Liver (tissue), 9 donors: ENCODE data around the gene SLC49A3. TPM values are rescaled to one million over a fixed set of nuclear protein-coding genes. Genes with fewer than 3 reads are reported as not detected.

Source experiments
- DNase-seq: peaks from one replicate; pipeline ENCODE4 v3.0.0-alpha.2; 2017; ENCODE audit warnings: low spot score
- H3K27ac ChIP-seq, 2 donors: one replicate each; pipeline ENCODE4 v1.7.0; 2013; ENCODE audit warnings: inconsistent platforms in 2 of 2, low read length in 2 of 2, control low read depth in 1 of 2, low read depth in 1 of 2, mild to moderate bottlenecking in 1 of 2
- H3K27me3 ChIP-seq, 4 donors: one replicate each; pipeline versions ENCODE4 v1.6.1 to v1.7.0; 2013; ENCODE audit warnings: low read length in 3 of 4, inconsistent platforms in 1 of 4, mild to moderate bottlenecking in 1 of 4, moderate library complexity in 1 of 4; ENCODE audit not compliant: control insufficient read depth in 4 of 4, insufficient read depth in 4 of 4
- H3K36me3 ChIP-seq, 4 donors: one replicate each; pipeline versions ENCODE4 v1.6.1 to v1.7.0; 2013; ENCODE audit warnings: low read length in 3 of 4, mild to moderate bottlenecking in 3 of 4, low read depth in 1 of 4, moderate library complexity in 1 of 4; ENCODE audit not compliant: control insufficient read depth in 4 of 4, insufficient read depth in 3 of 4
- H3K4me1 ChIP-seq, 4 donors: one replicate each; pipeline versions ENCODE4 v1.6.1 to v1.7.0; 2013; ENCODE audit warnings: low read length in 3 of 4, mild to moderate bottlenecking in 3 of 4, moderate library complexity in 1 of 4; ENCODE audit not compliant: control insufficient read depth in 4 of 4, insufficient read depth in 4 of 4
- H3K4me3 ChIP-seq, 3 donors: one replicate each; pipeline versions ENCODE4 v1.6.1 to v1.7.0; 2013; ENCODE audit warnings: low read length in 3 of 3, control low read depth in 1 of 3, low read depth in 1 of 3, mild to moderate bottlenecking in 1 of 3
- H3K9ac ChIP-seq, 2 donors: one replicate each; pipeline ENCODE4 v1.7.0; 2013; ENCODE audit warnings: low read length in 2 of 2, mild to moderate bottlenecking in 2 of 2, moderate library complexity in 2 of 2, control low read depth in 1 of 2, low read depth in 1 of 2
- H3K9me3 ChIP-seq, 4 donors: one replicate each; pipeline versions ENCODE4 v1.6.1 to v1.7.0; 2013; ENCODE audit warnings: low read length in 3 of 4; ENCODE audit not compliant: control insufficient read depth in 4 of 4
- EGR1 ChIP-seq, 2 donors: IDR thresholded peaks; 2 replicates each; pipeline ENCODE4 v1.6.1; 2016 to 2018; ENCODE audit warnings: antibody characterized with exemption in 2 of 2, low read depth in 2 of 2
- FOXA1 ChIP-seq: IDR thresholded peaks from 2 replicates; pipeline ENCODE4 v1.6.1; 2016; ENCODE audit warnings: antibody characterized with exemption
- FOXA2 ChIP-seq: IDR thresholded peaks from 2 replicates; pipeline ENCODE4 v1.6.1; 2016; ENCODE audit warnings: antibody characterized with exemption
- GABPA ChIP-seq, 2 donors: IDR thresholded peaks in 1 of 2; conservative IDR thresholded peaks in 1 of 2; 2 replicates each; pipeline ENCODE4 v1.6.1; 2016; ENCODE audit warnings: antibody characterized with exemption in 2 of 2, mild to moderate bottlenecking in 1 of 2, moderate library complexity in 1 of 2
- HNF4A ChIP-seq, 2 donors: conservative IDR thresholded peaks; 2 replicates each; pipeline ENCODE4 v1.6.1; 2016; ENCODE audit warnings: antibody characterized with exemption in 2 of 2, mild to moderate bottlenecking in 2 of 2
- HNF4G ChIP-seq: IDR thresholded peaks from 2 replicates; pipeline ENCODE4 v1.6.1; 2016; ENCODE audit warnings: antibody characterized with exemption
- NR2F2 ChIP-seq: IDR thresholded peaks from 2 replicates; pipeline ENCODE4 v1.6.1; 2016; ENCODE audit warnings: antibody characterized with exemption
- RAD21 ChIP-seq, 2 donors: IDR thresholded peaks; 2 replicates each; pipeline ENCODE4 v1.6.1; 2016; ENCODE audit warnings: antibody characterized with exemption in 2 of 2, mild to moderate bottlenecking in 2 of 2
- RXRA ChIP-seq, 2 donors: IDR thresholded peaks; 2 replicates each; pipeline ENCODE4 v1.6.1; 2017 to 2018; ENCODE audit warnings: antibody characterized with exemption in 2 of 2, mild to moderate bottlenecking in 1 of 2
- SP1 ChIP-seq: IDR thresholded peaks from 2 replicates; pipeline ENCODE4 v1.6.1; 2018; ENCODE audit warnings: antibody characterized with exemption, mild to moderate bottlenecking
- TAF1 ChIP-seq: conservative IDR thresholded peaks from 2 replicates; pipeline ENCODE4 v1.6.1; 2016; ENCODE audit warnings: antibody characterized with exemption, mild to moderate bottlenecking
- YY1 ChIP-seq: IDR thresholded peaks from 2 replicates; pipeline ENCODE4 v1.6.1; 2016; ENCODE audit warnings: antibody characterized with exemption, mild to moderate bottlenecking
- WGBS: extraction: QIAGEN DNeasy Blood & Tissue Kit; methylation state at CpG from one replicate; pipeline ENCODE4 v1.1.7; 2013; 5-methylcytosine and 5-hydroxymethylcytosine counted together
- polyA plus RNA-seq, 2 donors: library from polyadenylated mRNA; stranded (reverse) in 1 of 2; unstranded in 1 of 2; fragments of 200-250 nt in 1 of 2; fragments of >200 nt in 1 of 2; fragmentation: Nextera tagmentation in 1 of 2; extraction: Ambion mirVana in 1 of 2; gene quantifications; one replicate each; pipeline versions ENCODE4 v1.2.1 to v1.2.3, GENCODE V29; 2013 to 2015
- total RNA-seq, 2 donors: library from RNA; depleted of rRNA; stranded (reverse); fragments of >200 nt; gene quantifications; one replicate each; pipeline ENCODE4 v1.2.3, GENCODE V29; 2014
- TF ChIP-seq, protein P1 (sequence below): IDR thresholded peaks from 2 replicates; pipeline ENCODE4 v1.6.1; 2016; ENCODE audit warnings: antibody characterized with exemption
- TF ChIP-seq, protein P2 (sequence below): IDR thresholded peaks from 2 replicates; pipeline ENCODE4 v1.6.1; 2016; ENCODE audit warnings: antibody characterized with exemption
- TF ChIP-seq, protein P3 (sequence below): fragments of 150-350 bp; IDR thresholded peaks from 2 replicates; pipeline ENCODE4 v1.5.1; 2017; ENCODE audit warnings: improper control_type of control experiment, low read depth, low read length; ENCODE audit not compliant: missing input control
- TF ChIP-seq, protein P4 (sequence below): IDR thresholded peaks from 2 replicates; pipeline ENCODE4 v1.6.1; 2016; ENCODE audit warnings: antibody characterized with exemption
- TF ChIP-seq, protein P5 (sequence below): IDR thresholded peaks from 2 replicates; pipeline ENCODE4 v1.6.1; 2016; ENCODE audit warnings: antibody characterized with exemption, mild to moderate bottlenecking
- donor health status: healthy.
- donor health status: healthy.
- donor health status: healthy.
- donor health status: healthy.
- donor health status: healthy.

The SLC49A3 gene
- total and polyA plus RNA-seq, 4 donors: 0.40 to 3.6 (median 2.0) TPM

DNA sequence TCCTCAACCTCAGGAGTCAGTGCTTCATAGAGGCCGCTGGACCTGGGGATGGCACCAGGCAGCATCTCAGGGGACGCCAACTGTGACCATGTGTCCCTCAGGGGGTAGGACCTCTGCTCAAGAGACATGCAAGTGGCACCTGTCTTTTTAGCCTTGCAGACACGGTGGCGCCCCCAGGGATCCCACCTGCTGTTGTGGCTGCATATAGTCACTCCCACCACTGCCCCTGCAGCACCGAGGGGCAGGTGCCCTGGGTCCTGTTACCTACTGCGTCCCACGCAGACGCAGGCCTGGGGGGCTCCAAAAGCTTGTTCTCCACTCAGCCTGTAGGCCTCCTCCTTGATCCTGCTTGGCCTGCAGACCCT, 12.1 kb downstream of the SLC49A3 start:
- 87% methylated on average over 8 of the region's 8 CpGs for WGBS
- TF ChIP-seq, protein P1, sequence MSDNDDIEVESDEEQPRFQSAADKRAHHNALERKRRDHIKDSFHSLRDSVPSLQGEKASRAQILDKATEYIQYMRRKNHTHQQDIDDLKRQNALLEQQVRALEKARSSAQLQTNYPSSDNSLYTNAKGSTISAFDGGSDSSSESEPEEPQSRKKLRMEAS: no peak
- TF ChIP-seq HNF4A (conservative IDR thresholded peaks at IDR 0.05) (no peak), TAF1 (no peak), EGR1 (IDR thresholded peaks at IDR 0.05; ENCODE audit: low read depth in 2 of 2) (no peak), GABPA (IDR thresholded peaks at IDR 0.05 in 1 of 2, conservative IDR thresholded peaks at IDR 0.05 in 1 of 2) (no peak), YY1 (no peak), FOXA1 (no peak), HNF4G (no peak), NR2F2 (no peak), FOXA2 (no peak), SP1 (no peak), RAD21 (IDR thresholded peaks at IDR 0.05) (no peak), RXRA (IDR thresholded peaks at IDR 0.05) (no peak)
- TF ChIP-seq, protein P2, sequence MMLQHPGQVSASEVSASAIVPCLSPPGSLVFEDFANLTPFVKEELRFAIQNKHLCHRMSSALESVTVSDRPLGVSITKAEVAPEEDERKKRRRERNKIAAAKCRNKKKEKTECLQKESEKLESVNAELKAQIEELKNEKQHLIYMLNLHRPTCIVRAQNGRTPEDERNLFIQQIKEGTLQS: no peak
- TF ChIP-seq, protein P3, sequence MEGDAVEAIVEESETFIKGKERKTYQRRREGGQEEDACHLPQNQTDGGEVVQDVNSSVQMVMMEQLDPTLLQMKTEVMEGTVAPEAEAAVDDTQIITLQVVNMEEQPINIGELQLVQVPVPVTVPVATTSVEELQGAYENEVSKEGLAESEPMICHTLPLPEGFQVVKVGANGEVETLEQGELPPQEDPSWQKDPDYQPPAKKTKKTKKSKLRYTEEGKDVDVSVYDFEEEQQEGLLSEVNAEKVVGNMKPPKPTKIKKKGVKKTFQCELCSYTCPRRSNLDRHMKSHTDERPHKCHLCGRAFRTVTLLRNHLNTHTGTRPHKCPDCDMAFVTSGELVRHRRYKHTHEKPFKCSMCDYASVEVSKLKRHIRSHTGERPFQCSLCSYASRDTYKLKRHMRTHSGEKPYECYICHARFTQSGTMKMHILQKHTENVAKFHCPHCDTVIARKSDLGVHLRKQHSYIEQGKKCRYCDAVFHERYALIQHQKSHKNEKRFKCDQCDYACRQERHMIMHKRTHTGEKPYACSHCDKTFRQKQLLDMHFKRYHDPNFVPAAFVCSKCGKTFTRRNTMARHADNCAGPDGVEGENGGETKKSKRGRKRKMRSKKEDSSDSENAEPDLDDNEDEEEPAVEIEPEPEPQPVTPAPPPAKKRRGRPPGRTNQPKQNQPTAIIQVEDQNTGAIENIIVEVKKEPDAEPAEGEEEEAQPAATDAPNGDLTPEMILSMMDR: no peak
- TF ChIP-seq, protein P4, sequence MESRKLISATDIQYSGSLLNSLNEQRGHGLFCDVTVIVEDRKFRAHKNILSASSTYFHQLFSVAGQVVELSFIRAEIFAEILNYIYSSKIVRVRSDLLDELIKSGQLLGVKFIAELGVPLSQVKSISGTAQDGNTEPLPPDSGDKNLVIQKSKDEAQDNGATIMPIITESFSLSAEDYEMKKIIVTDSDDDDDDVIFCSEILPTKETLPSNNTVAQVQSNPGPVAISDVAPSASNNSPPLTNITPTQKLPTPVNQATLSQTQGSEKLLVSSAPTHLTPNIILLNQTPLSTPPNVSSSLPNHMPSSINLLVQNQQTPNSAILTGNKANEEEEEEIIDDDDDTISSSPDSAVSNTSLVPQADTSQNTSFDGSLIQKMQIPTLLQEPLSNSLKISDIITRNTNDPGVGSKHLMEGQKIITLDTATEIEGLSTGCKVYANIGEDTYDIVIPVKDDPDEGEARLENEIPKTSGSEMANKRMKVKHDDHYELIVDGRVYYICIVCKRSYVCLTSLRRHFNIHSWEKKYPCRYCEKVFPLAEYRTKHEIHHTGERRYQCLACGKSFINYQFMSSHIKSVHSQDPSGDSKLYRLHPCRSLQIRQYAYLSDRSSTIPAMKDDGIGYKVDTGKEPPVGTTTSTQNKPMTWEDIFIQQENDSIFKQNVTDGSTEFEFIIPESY: no peak
- TF ChIP-seq, protein P5, sequence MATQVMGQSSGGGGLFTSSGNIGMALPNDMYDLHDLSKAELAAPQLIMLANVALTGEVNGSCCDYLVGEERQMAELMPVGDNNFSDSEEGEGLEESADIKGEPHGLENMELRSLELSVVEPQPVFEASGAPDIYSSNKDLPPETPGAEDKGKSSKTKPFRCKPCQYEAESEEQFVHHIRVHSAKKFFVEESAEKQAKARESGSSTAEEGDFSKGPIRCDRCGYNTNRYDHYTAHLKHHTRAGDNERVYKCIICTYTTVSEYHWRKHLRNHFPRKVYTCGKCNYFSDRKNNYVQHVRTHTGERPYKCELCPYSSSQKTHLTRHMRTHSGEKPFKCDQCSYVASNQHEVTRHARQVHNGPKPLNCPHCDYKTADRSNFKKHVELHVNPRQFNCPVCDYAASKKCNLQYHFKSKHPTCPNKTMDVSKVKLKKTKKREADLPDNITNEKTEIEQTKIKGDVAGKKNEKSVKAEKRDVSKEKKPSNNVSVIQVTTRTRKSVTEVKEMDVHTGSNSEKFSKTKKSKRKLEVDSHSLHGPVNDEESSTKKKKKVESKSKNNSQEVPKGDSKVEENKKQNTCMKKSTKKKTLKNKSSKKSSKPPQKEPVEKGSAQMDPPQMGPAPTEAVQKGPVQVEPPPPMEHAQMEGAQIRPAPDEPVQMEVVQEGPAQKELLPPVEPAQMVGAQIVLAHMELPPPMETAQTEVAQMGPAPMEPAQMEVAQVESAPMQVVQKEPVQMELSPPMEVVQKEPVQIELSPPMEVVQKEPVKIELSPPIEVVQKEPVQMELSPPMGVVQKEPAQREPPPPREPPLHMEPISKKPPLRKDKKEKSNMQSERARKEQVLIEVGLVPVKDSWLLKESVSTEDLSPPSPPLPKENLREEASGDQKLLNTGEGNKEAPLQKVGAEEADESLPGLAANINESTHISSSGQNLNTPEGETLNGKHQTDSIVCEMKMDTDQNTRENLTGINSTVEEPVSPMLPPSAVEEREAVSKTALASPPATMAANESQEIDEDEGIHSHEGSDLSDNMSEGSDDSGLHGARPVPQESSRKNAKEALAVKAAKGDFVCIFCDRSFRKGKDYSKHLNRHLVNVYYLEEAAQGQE: no peak
- Histone ChIP-seq H3K36me3 (peaks cover 3 to 8% (median 5%) of the 10 kb centered on the region in 4 donors), H3K9ac (no peak overlapping the region), H3K4me3 (no peak overlapping the region), H3K27me3 (no peaks in the 10 kb centered on the region), H3K4me1 (peaks cover 13 to 25% (median 18%) of the 10 kb centered on the region in 4 donors), H3K27ac (no peak overlapping the region), H3K9me3 (no peaks in the 10 kb centered on the region)
- no peak for DNase-seq
